ENCODE data around the gene ISCU.

DNA sequence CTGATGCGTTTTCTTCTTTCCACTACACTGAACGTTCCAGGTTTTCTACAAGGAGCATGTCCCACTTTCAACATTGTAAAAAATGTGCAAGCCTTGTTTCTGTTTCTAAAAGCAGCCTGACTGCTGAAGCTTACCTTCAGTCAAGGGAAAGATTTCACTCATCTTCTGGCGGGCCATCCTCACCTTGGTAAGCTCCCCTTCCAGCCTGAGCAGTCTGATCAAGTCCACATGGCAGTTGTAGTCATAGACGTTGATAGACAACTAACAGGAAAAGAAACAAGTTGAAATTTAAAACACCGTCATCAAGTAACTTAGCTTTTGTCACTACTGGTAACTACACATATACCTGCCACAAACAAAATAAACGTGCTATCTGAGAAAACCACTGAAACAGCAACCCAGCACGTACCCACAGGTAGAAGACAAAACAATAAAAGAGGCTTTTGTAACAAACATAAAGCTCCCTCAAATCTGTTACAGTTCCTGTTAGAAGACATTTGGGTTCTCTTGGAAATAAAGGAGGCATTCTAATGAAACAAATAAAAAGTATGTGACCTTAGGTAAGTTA lies 13.4 kb upstream of the ISCU start:
- TF ChIP-seq POLR2A (IDR thresholded peaks at IDR 0.05; ENCODE audit: control extremely low read depth in 1 of 2, low read depth in 2 of 2, low read length in 2 of 2): no peak
- TF ChIP-seq TEAD4 (IDR thresholded peaks at IDR 0.05; ENCODE audit: low read depth, low read length): no peak
- TF ChIP-seq, protein P1, sequence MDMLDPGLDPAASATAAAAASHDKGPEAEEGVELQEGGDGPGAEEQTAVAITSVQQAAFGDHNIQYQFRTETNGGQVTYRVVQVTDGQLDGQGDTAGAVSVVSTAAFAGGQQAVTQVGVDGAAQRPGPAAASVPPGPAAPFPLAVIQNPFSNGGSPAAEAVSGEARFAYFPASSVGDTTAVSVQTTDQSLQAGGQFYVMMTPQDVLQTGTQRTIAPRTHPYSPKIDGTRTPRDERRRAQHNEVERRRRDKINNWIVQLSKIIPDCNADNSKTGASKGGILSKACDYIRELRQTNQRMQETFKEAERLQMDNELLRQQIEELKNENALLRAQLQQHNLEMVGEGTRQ (IDR thresholded peaks at IDR 0.05; ENCODE audit: low read length): no peak
- TF ChIP-seq, protein P2, sequence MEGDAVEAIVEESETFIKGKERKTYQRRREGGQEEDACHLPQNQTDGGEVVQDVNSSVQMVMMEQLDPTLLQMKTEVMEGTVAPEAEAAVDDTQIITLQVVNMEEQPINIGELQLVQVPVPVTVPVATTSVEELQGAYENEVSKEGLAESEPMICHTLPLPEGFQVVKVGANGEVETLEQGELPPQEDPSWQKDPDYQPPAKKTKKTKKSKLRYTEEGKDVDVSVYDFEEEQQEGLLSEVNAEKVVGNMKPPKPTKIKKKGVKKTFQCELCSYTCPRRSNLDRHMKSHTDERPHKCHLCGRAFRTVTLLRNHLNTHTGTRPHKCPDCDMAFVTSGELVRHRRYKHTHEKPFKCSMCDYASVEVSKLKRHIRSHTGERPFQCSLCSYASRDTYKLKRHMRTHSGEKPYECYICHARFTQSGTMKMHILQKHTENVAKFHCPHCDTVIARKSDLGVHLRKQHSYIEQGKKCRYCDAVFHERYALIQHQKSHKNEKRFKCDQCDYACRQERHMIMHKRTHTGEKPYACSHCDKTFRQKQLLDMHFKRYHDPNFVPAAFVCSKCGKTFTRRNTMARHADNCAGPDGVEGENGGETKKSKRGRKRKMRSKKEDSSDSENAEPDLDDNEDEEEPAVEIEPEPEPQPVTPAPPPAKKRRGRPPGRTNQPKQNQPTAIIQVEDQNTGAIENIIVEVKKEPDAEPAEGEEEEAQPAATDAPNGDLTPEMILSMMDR (IDR thresholded peaks at IDR 0.05; ENCODE audit: control extremely low read depth in 1 of 3, insufficient read depth in 1 of 3, low read depth in 1 of 3, low read length in 3 of 3): no peak
- no peak for TF ChIP-seq POLR2AphosphoS5 (IDR thresholded peaks at IDR 0.05; ENCODE audit: low read depth, low read length)
- TF ChIP-seq EGR1 (IDR thresholded peaks at IDR 0.05; ENCODE audit: borderline replicate concordance, low read depth, low read length): no peak
- no peak for TF ChIP-seq GTF2F1 (IDR thresholded peaks at IDR 0.05; ENCODE audit: borderline replicate concordance, low read depth, low read length)
- TF ChIP-seq EP300 (IDR thresholded peaks at IDR 0.05; ENCODE audit: borderline replicate concordance in 1 of 2, low read depth in 2 of 2, low read length in 2 of 2): no peak
- no peak for TF ChIP-seq TCF12 (IDR thresholded peaks at IDR 0.05; ENCODE audit: low read depth, low read length)
- no peak for TF ChIP-seq BCL11A (IDR thresholded peaks at IDR 0.05; ENCODE audit: low read depth in 2 of 2, low read length in 2 of 2)
- TF ChIP-seq TAF1 (IDR thresholded peaks at IDR 0.05; ENCODE audit: low read depth, low read length): no peak
- TF ChIP-seq EZH2 (IDR thresholded peaks at IDR 0.05; ENCODE audit: low read depth, low read length, severe bottlenecking): no peak
- TF ChIP-seq SIN3A (conservative IDR thresholded peaks at IDR 0.05 in 1 of 2, IDR thresholded peaks at IDR 0.05 in 1 of 2; ENCODE audit: low read depth in 1 of 2, low read length in 2 of 2): no peak
- TF ChIP-seq GABPA (IDR thresholded peaks at IDR 0.05; ENCODE audit: borderline replicate concordance, insufficient read depth, low read length): no peak

Measured in H1 (cell line).